IMR-90 (cell line): ENCODE measurements around the gene MTHFSD. TPM values are rescaled to one million over a fixed set of nuclear protein-coding genes. Genes with fewer than 3 reads are reported as not detected.
A peak's percentile ranks its signal among the peaks of the same experiment; 100 is the strongest.

Experiments used
- ATAC-seq: fragments of 200-7000 bp; cut with Tn5 transposase; 2 replicates; pipeline ENCODE4 v1.9.1; 2020; ENCODE audit warnings: low read depth, mild to moderate bottlenecking, moderate library complexity
- BruUV-seq: library from RNA; stranded (reverse); fragments of 400-500 nt; replicated peaks from 2 replicates; lab custom pipeline; 2021; lab: Mats Ljungman, UMichigan
- CTCF ChIA-PET: fragments of 300-600 bp; formaldehyde crosslinking; extraction: SDS; loops from one replicate; lab custom pipeline; 2021; ENCODE audit warnings: antibody characterized with exemption; lab: Yijun Ruan, JAX
- POLR2A ChIA-PET: fragments of 300-600 bp; sonication (Branson Sonifier 250); formaldehyde crosslinking; loops from one replicate; lab custom pipeline; 2022; ENCODE audit warnings: antibody characterized with exemption; ENCODE audit not compliant: unreplicated experiment; lab: Charles Lee
- DNase-seq: peaks from one replicate; pipeline ENCODE4 v3.0.0; 2013
- H2AFZ ChIP-seq: replicated peaks from 2 replicates; pipeline ENCODE3; 2013; ENCODE audit warnings: low read length, mild to moderate bottlenecking; ENCODE audit not compliant: poor library complexity
- H2AK5ac ChIP-seq: 2 replicates; pipeline ENCODE4 v1.6.1; 2013; ENCODE audit warnings: low read depth, low read length, inconsistent platforms
- H2AK9ac ChIP-seq: replicated peaks from 2 replicates; pipeline ENCODE3; 2013; ENCODE audit warnings: mild to moderate bottlenecking, low read depth, low read length, moderate library complexity; ENCODE audit not compliant: poor library complexity
- H2BK120ac ChIP-seq: 2 replicates; pipeline ENCODE4 v1.6.1; 2013; ENCODE audit warnings: low read depth, low read length, inconsistent platforms
- H2BK15ac ChIP-seq: 3 replicates; pipeline ENCODE4 v1.6.1; 2013; ENCODE audit warnings: low read depth, low read length, inconsistent platforms
- H2BK20ac ChIP-seq: 2 replicates; pipeline ENCODE4 v1.6.1; 2013; ENCODE audit warnings: low read depth, mild to moderate bottlenecking, inconsistent platforms, low read length, moderate library complexity
- H2BK5ac ChIP-seq: 2 replicates; pipeline ENCODE4 v1.6.1; 2013; ENCODE audit warnings: mild to moderate bottlenecking, low read depth, low read length, inconsistent platforms; ENCODE audit not compliant: poor library complexity, severe bottlenecking
- H3K14ac ChIP-seq: replicated peaks from 2 replicates; pipeline ENCODE4 v1.6.1; 2013; ENCODE audit warnings: low read depth, low read length, inconsistent platforms
- H3K18ac ChIP-seq: 2 replicates; pipeline ENCODE4 v1.6.1; 2013; ENCODE audit warnings: low read depth, low read length, control low read depth
- H3K23ac ChIP-seq: 2 replicates; pipeline ENCODE4 v1.6.1; 2013; ENCODE audit warnings: low read depth, low read length, inconsistent platforms
- H3K27ac ChIP-seq: 2 replicates; pipeline ENCODE4 v1.5.1; 2013; ENCODE audit warnings: mild to moderate bottlenecking, control low read depth, low read length; ENCODE audit not compliant: insufficient read depth
- H3K27me3 ChIP-seq: 2 replicates; pipeline ENCODE4 v1.6.1; 2013; ENCODE audit warnings: low read length; ENCODE audit not compliant: control insufficient read depth, insufficient read depth
- H3K36me3 ChIP-seq: 2 replicates; pipeline ENCODE4 v1.6.1; 2013; ENCODE audit warnings: low read length, mixed read lengths; ENCODE audit not compliant: control insufficient read depth, insufficient read depth
- H3K4ac ChIP-seq: 2 replicates; pipeline ENCODE4 v1.6.1; 2013; ENCODE audit warnings: low read depth, low read length, inconsistent platforms
- H3K4me1 ChIP-seq: 2 replicates; pipeline ENCODE4 v1.6.1; 2013; ENCODE audit warnings: low read length, mixed read lengths; ENCODE audit not compliant: control insufficient read depth, insufficient read depth
- H3K4me2 ChIP-seq: 2 replicates; pipeline ENCODE4 v1.6.1; 2013; ENCODE audit warnings: low read depth, mild to moderate bottlenecking, control low read depth, low read length, moderate library complexity
- H3K4me3 ChIP-seq: 2 replicates; pipeline ENCODE4 v1.5.1; 2013; ENCODE audit warnings: low read depth, mild to moderate bottlenecking, control low read depth, low read length, moderate library complexity; ENCODE audit not compliant: insufficient read depth
- H3K56ac ChIP-seq: 2 replicates; pipeline ENCODE4 v1.6.1; 2013; ENCODE audit warnings: low read length, inconsistent platforms; ENCODE audit not compliant: insufficient read depth; ENCODE audit errors: extremely low read depth
- H3K79me1 ChIP-seq, 2 experiments: 2 replicates each; pipeline ENCODE4 v1.6.1; 2013; ENCODE audit warnings: low read length in 2 of 2, inconsistent platforms in 1 of 2, low read depth in 1 of 2
- H3K9ac ChIP-seq: 2 replicates; pipeline ENCODE4 v1.6.1; 2013; ENCODE audit warnings: low read depth, low read length, control low read depth
- H3K9me1 ChIP-seq: 2 replicates; pipeline ENCODE4 v1.6.1; 2013; ENCODE audit warnings: low read length, inconsistent platforms; ENCODE audit not compliant: insufficient read depth
- H3K9me3 ChIP-seq: 2 replicates; pipeline ENCODE4 v1.6.1; 2013; ENCODE audit warnings: low read length; ENCODE audit not compliant: control insufficient read depth, insufficient read depth
- H4K20me1 ChIP-seq: 2 replicates; pipeline ENCODE4 v1.6.1; 2013; ENCODE audit warnings: low read length, inconsistent platforms; ENCODE audit not compliant: insufficient read depth
- H4K5ac ChIP-seq: 2 replicates; pipeline ENCODE4 v1.6.1; 2013; ENCODE audit warnings: mild to moderate bottlenecking, low read depth, low read length, control low read depth
- H4K8ac ChIP-seq, 2 experiments: 2 replicates each; pipeline ENCODE4 v1.6.1; 2013; ENCODE audit warnings: low read depth in 2 of 2, low read length in 2 of 2, control low read depth in 1 of 2, inconsistent platforms in 1 of 2
- H4K91ac ChIP-seq: 2 replicates; pipeline ENCODE4 v1.6.1; 2013; ENCODE audit warnings: low read depth, low read length, inconsistent platforms; ENCODE audit not compliant: insufficient read depth
- FOS ChIP-seq: fragments of 150-350 bp; IDR thresholded peaks from 2 replicates; pipeline ENCODE4 v1.6.1; 2016; ENCODE audit warnings: low read depth, low read length
- MAFK ChIP-seq: IDR thresholded peaks from 2 replicates; pipeline ENCODE4 v1.6.1; 2012; ENCODE audit warnings: low read depth, low read length, improper control_type of control experiment
- NFE2L2 ChIP-seq: fragments of 150-350 bp; IDR thresholded peaks from 2 replicates; pipeline ENCODE4 v1.6.1; 2016; ENCODE audit warnings: low read depth, mild to moderate bottlenecking, low read length
- RCOR1 ChIP-seq: IDR thresholded peaks from 2 replicates; pipeline ENCODE4 v1.6.1; 2012; ENCODE audit warnings: mild to moderate bottlenecking, low read length, improper control_type of control experiment; ENCODE audit not compliant: insufficient replicate concordance
- WGBS, 2 experiments: methylation state at CpG; one replicate each; pipeline versions ENCODE4 v1.1.5 to v1.1.7; 2013; ENCODE audit warnings: missing lambda C conversion rate in 2 of 2; ENCODE audit not compliant: insufficient read length in 1 of 2; ENCODE audit errors: extremely low coverage in 2 of 2; 5-methylcytosine and 5-hydroxymethylcytosine counted together
- dilution Hi-C: fragments of 300-500 bp; cut with HindIII; formaldehyde crosslinking; loops from one replicate; pipeline ENCODE4 v1.14.3; 2018; ENCODE audit warnings: low sequenced_read_pairs; ENCODE audit not compliant: unreplicated experiment
- in situ Hi-C: fragments of 300-500 bp; cut with MboI; formaldehyde crosslinking; loops from 3 replicates; pipeline ENCODE4 v1.14.3; 2019; ENCODE audit warnings: low sequenced_read_pairs, inconsistent platforms, mixed read lengths
- intact Hi-C: fragments of 100-400 bp; cut with micrococcal nuclease; formaldehyde crosslinking; loops from 2 replicates; pipeline ENCODE4 v1.10.0; 2022
- polyA plus RNA-seq, 3 experiments: library from polyadenylated mRNA; depleted of rRNA; stranded (reverse); fragments of >200 nt; gene quantifications; 2 replicates each; pipeline ENCODE4 v1.2.3, GENCODE V29; 2012; ENCODE audit warnings: low replicate concordance in 1 of 3
- total RNA-seq: library from RNA; depleted of rRNA; stranded (reverse); fragments of >200 nt; gene quantifications from 2 replicates; pipeline ENCODE4 v1.2.3, GENCODE V29; 2012

Gene MTHFSD
- total and polyA plus RNA-seq, 2 of the 4 experiments (the other 2 are of a cell fraction): 8.2 to 16.8 TPM

DNA sequence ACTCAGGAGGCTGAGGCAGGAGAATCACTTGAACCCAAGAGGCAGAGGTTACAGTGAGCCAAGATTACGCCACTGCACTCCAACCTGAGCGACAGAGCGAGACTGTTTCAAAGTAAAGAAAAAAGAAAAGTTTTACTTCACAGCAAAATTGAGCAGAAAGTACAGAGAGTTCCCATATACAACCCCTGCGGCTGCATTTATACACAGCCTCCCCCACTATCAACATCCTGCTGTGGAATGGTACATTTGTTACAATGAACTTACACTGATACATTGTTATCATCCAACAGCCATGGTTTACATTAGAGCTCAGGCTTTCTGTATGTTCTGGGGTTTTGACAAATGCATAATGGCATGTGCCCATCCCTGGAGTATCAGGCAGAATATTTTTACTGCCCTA is 2.6 kb upstream of the MTHFSD start:
- Histone ChIP-seq H2BK15ac (no peak overlapping the region), H4K5ac (no peak overlapping the region), H2AK9ac (no peak overlapping the region), H3K36me3 (no peaks in the 10 kb centered on the region), H3K4ac (no peak overlapping the region), H4K20me1 (no peaks in the 10 kb centered on the region), H3K4me1 (peaks cover 7% of the 10 kb centered on the region; the same call in 1 of the 2 replicates), H3K4me2 (no peak overlapping the region), H3K79me1 (peaks cover 17 to 25% of the 10 kb centered on the region in 2 experiments), H3K27me3 (no peaks in the 10 kb centered on the region), H4K91ac (no peak overlapping the region), H3K56ac (no peak overlapping the region), H2BK120ac (no peak overlapping the region), H3K9me1 (peaks cover 7% of the 10 kb centered on the region), H3K9me3 (no peaks in the 10 kb centered on the region), H3K9ac (no peak overlapping the region), H3K18ac (no peak overlapping the region), H2BK5ac (no peak overlapping the region), H3K14ac (no peak overlapping the region), H2AK5ac (no peak overlapping the region), H2AFZ (peak overlapping the region; percentile 51), H3K23ac (no peak overlapping the region), H4K8ac (no peak overlapping the region), H3K4me3 (no peak overlapping the region), H3K27ac (no peak overlapping the region), H2BK20ac (no peak overlapping the region)
- DNase-seq (no peak), ATAC-seq (no peak)
- dilution Hi-C loops: no loop called here
- in situ Hi-C loops: no loop called here
- POLR2A ChIA-PET: no interaction called here
- CTCF ChIA-PET: interaction anchor here (0.6 kb wide), 1 partner anchor 11 kb away, joined by 3 read pairs; no protein-coding TSS in a partner anchor
- WGBS, 2 experiments: no CpG with 5 or more reads among the region's 4 CpGs
- no TSS peak for BruUV-seq
- TF ChIP-seq FOS (no peak), NFE2L2 (no peak), RCOR1 (no peak), MAFK (no peak)
- intact Hi-C loops: no loop called here
